Breast epithelium (tissue), 3 donors: Measurements from ENCODE around the gene INTS14.

Experiments
- CTCF ChIP-seq, 3 donors: fragments of 450-650 bp; IDR thresholded peaks; one replicate each; pipeline ENCODE4 v1.5.1; 2016 to 2017; ENCODE audit warnings: antibody characterized with exemption in 3 of 3, mild to moderate bottlenecking in 3 of 3, moderate library complexity in 3 of 3
- POLR2A ChIP-seq: fragments of 450-650 bp; IDR thresholded peaks from one replicate; pipeline ENCODE4 v1.6.1; 2016; ENCODE audit warnings: antibody characterized with exemption, mild to moderate bottlenecking, moderate library complexity
- POLR2AphosphoS5 ChIP-seq, 3 donors: sonication (generic); formaldehyde crosslinking; IDR thresholded peaks; one replicate each; pipeline ENCODE4 v1.6.1; 2017; ENCODE audit warnings: antibody characterized with exemption in 3 of 3

- no peak for TF ChIP-seq CTCF (IDR thresholded peaks at IDR 0.05)
- TF ChIP-seq POLR2A: no peak
- no peak for TF ChIP-seq POLR2AphosphoS5 (IDR thresholded peaks at IDR 0.05)
Observed at GRCh38 chr15:65639509-65639908, 28.6 kb upstream of the INTS14 start.
